WTC11 (cell line): ENCODE data around the gene G0S2. TPM values are rescaled to one million over a fixed set of nuclear protein-coding genes. Genes with fewer than 3 reads are reported as not detected.

ENCODE experiments used
- ATAC-seq: fragments of 200-7000 bp; cut with Tn5 transposase; 2 replicates; pipeline ENCODE4 v1.10.0; 2021; ENCODE audit warnings: mild to moderate bottlenecking, moderate library complexity
- CTCF ChIA-PET: fragments of 300-600 bp; sonication (Branson Sonifier 250); formaldehyde crosslinking; loops from one replicate; lab custom pipeline; 2021; ENCODE audit warnings: antibody characterized with exemption; lab: Charles Lee
- POLR2A ChIA-PET: fragments of 350-600 bp; sonication (Branson Sonifier 250); formaldehyde crosslinking; loops from one replicate; lab custom pipeline; 2021; ENCODE audit warnings: antibody characterized with exemption; lab: Charles Lee
- DNase-seq: peaks from one replicate; pipeline ENCODE4 v3.0.0; 2021; ENCODE audit warnings: low spot score
- H3K27ac Mint-ChIP-seq: 2 replicates; pipeline ENCODE4 v1.8.0; 2021; ENCODE audit warnings: mixed read lengths
- H3K27me3 Mint-ChIP-seq: 2 replicates; pipeline ENCODE4 v1.8.0; 2021; ENCODE audit warnings: low read depth, mild to moderate bottlenecking, moderate library complexity, mixed read lengths
- H3K36me3 Mint-ChIP-seq: 2 replicates; pipeline ENCODE4 v1.8.0; 2021; ENCODE audit warnings: mixed read lengths
- H3K4me1 Mint-ChIP-seq: 2 replicates; pipeline ENCODE4 v1.8.0; 2022; ENCODE audit warnings: mixed read lengths
- H3K4me3 Mint-ChIP-seq: 2 replicates; pipeline ENCODE4 v1.8.0; 2021; ENCODE audit warnings: mild to moderate bottlenecking, moderate library complexity, mixed read lengths
- H3K9me3 Mint-ChIP-seq: 2 replicates; pipeline ENCODE4 v1.8.0; 2021; ENCODE audit warnings: mixed read lengths
- ATF2 ChIP-seq: sonication (generic); formaldehyde crosslinking; IDR thresholded peaks from 2 replicates; pipeline ENCODE4 v1.8.1; 2022; ENCODE audit warnings: low read depth, missing genetic modification reagents, borderline replicate concordance
- E2F4 ChIP-seq: sonication (generic); formaldehyde crosslinking; IDR thresholded peaks from 2 replicates; pipeline ENCODE4 v1.8.1; 2022; ENCODE audit warnings: low read depth, mild to moderate bottlenecking, moderate library complexity, missing genetic modification reagents, borderline replicate concordance
- ERG ChIP-seq: fragments of 250-450 bp; sonication (Bioruptor Pico); IDR thresholded peaks from 2 replicates; pipeline ENCODE4 v1.8.0; 2021; ENCODE audit warnings: mild to moderate bottlenecking
- MYBL2 ChIP-seq: sonication (generic); formaldehyde crosslinking; IDR thresholded peaks from 2 replicates; pipeline ENCODE4 v1.8.1; 2023; ENCODE audit warnings: mild to moderate bottlenecking, moderate library complexity, missing genetic modification reagents
- NR2C2 ChIP-seq: sonication (generic); formaldehyde crosslinking; IDR thresholded peaks from 2 replicates; pipeline ENCODE4 v1.8.0; 2022; ENCODE audit warnings: mild to moderate bottlenecking, missing genetic modification reagents
- PREB ChIP-seq: sonication (generic); formaldehyde crosslinking; IDR thresholded peaks from 2 replicates; pipeline ENCODE4 v1.8.1; 2022; ENCODE audit warnings: mild to moderate bottlenecking, missing genetic modification reagents, moderate library complexity, borderline replicate concordance
- RORB ChIP-seq: fragments of 250-450 bp; sonication (Bioruptor Pico); IDR thresholded peaks from 2 replicates; pipeline ENCODE4 v1.9.0; 2021; ENCODE audit warnings: mild to moderate bottlenecking
- SMAD4 ChIP-seq: sonication (generic); formaldehyde crosslinking; IDR thresholded peaks from 2 replicates; pipeline ENCODE4 v1.8.0; 2022; ENCODE audit warnings: mild to moderate bottlenecking, missing genetic modification reagents
- ZBTB21 ChIP-seq: sonication (generic); formaldehyde crosslinking; IDR thresholded peaks from 2 replicates; pipeline ENCODE4 v1.8.1; 2023; ENCODE audit warnings: mild to moderate bottlenecking, missing genetic modification reagents, borderline replicate concordance
- ZBTB43 ChIP-seq: sonication (generic); formaldehyde crosslinking; IDR thresholded peaks from 2 replicates; pipeline ENCODE4 v1.8.1; 2023; ENCODE audit warnings: mild to moderate bottlenecking, missing genetic modification reagents
- ZNF281 ChIP-seq: sonication (generic); formaldehyde crosslinking; IDR thresholded peaks from 2 replicates; pipeline ENCODE4 v1.8.0; 2023; ENCODE audit warnings: mild to moderate bottlenecking, missing genetic modification reagents
- ZNF317 ChIP-seq: sonication (generic); formaldehyde crosslinking; IDR thresholded peaks from 2 replicates; pipeline ENCODE4 v1.8.1; 2023; ENCODE audit warnings: low read depth, mild to moderate bottlenecking, moderate library complexity, missing genetic modification reagents, borderline replicate concordance
- ZNF396 ChIP-seq: fragments of 250-450 bp; sonication (Bioruptor Pico); IDR thresholded peaks from 2 replicates; pipeline ENCODE4 v1.8.0; 2021; ENCODE audit warnings: mild to moderate bottlenecking, moderate library complexity, borderline replicate concordance
- ZNF425 ChIP-seq: fragments of 250-450 bp; sonication (Bioruptor Pico); conservative IDR thresholded peaks from 2 replicates; pipeline ENCODE4 v1.9.0; 2021; ENCODE audit warnings: mild to moderate bottlenecking
- ZNF512 ChIP-seq: sonication (generic); formaldehyde crosslinking; IDR thresholded peaks from 2 replicates; pipeline ENCODE4 v1.8.1; 2022; ENCODE audit warnings: missing genetic modification reagents, borderline replicate concordance
- total RNA-seq: library from RNA; stranded (reverse); gene quantifications from 3 replicates; pipeline ENCODE4 v1.2.3, GENCODE V29; 2021

The G0S2 gene
- total RNA-seq, 1 experiment from 2014 or later: 0.81 TPM

GRCh38 chr1:209642816-209643215 lies 32.4 kb upstream of the G0S2 start (continued):
- no peak for TF ChIP-seq ZBTB43 (CRISPR knock-in tag)
- no peak for TF ChIP-seq RORB (CRISPR knock-in tag)
- no peak for TF ChIP-seq PREB
- TF ChIP-seq ZNF425 (CRISPR knock-in tag): no peak
- TF ChIP-seq ZBTB21 (CRISPR knock-in tag): no peak
- no peak for TF ChIP-seq ERG (CRISPR knock-in tag)
- no peak for TF ChIP-seq NR2C2 (CRISPR knock-in tag)
- TF ChIP-seq ZNF396 (CRISPR knock-in tag): no peak

- CTCF ChIA-PET: interaction anchor here (0.8 to 1.8 kb wide), 7 partner anchors 9 to 105 kb away, joined by 3 to 5 read pairs (median 4); no protein-coding TSS in a partner anchor
- TF ChIP-seq MYBL2 (CRISPR knock-in tag) (no peak), E2F4 (no peak), ZNF317 (CRISPR knock-in tag) (no peak), ATF2 (no peak), RORB (CRISPR knock-in tag) (no peak), ZNF512 (CRISPR knock-in tag) (no peak), ZNF281 (CRISPR knock-in tag) (no peak), SMAD4 (CRISPR knock-in tag) (no peak)
- TF ChIP-seq, all 79 proteins: peak for 0
- Mint-ChIP-seq H3K27me3 (peaks cover 2% of the 10 kb centered on the region; the same call in 1 of the 2 replicates), H3K9me3 (no peaks in the 10 kb centered on the region), H3K4me1 (peaks cover 6% of the 10 kb centered on the region), H3K36me3 (no peaks in the 10 kb centered on the region), H3K4me3 (no peak overlapping the region), H3K27ac (no peak overlapping the region)
- POLR2A ChIA-PET: no interaction called here
- ATAC-seq: no peak
- DNase-seq: no peak
Measured at GRCh38 chr1:209643285-209644020, 31.8 kb upstream of the G0S2 start.
